Testis (tissue), 3 donors: ENCODE results near the gene BRINP2. TPM values are rescaled to one million over a fixed set of nuclear protein-coding genes. Genes with fewer than 3 reads are reported as not detected.

Source experiments
- DNase-seq: peaks from one replicate; pipeline ENCODE4 v3.0.0-alpha.2; 2019
- H3K27ac ChIP-seq, 2 donors: fragments of 200-600 bp; sonication (generic); one replicate each; pipeline ENCODE4 v1.5.1; 2019
- H3K27me3 ChIP-seq: fragments of 200-600 bp; sonication (generic); one replicate; pipeline ENCODE4 v1.5.1; 2019
- H3K36me3 ChIP-seq: fragments of 200-600 bp; sonication (generic); one replicate; pipeline ENCODE4 v1.5.1; 2017; ENCODE audit warnings: low read depth; ENCODE audit errors: missing control alignments
- H3K4me1 ChIP-seq: fragments of 200-600 bp; sonication (generic); one replicate; pipeline ENCODE4 v1.5.1; 2019
- H3K4me3 ChIP-seq, 2 donors: fragments of 200-600 bp; sonication (generic); one replicate each; pipeline ENCODE4 v1.5.1; 2017 to 2019
- H3K9me3 ChIP-seq: fragments of 200-600 bp; sonication (generic); one replicate; pipeline ENCODE4 v1.5.1; 2017
- CTCF ChIP-seq, 3 experiments: fragments of 450-650 bp in 2 of 3; fragments of 200-600 bp in 1 of 3; sonication (generic) in 1 of 3; IDR thresholded peaks; one replicate each; pipeline ENCODE4 v1.5.1; 2016 to 2019; ENCODE audit warnings: antibody characterized with exemption in 3 of 3, mild to moderate bottlenecking in 2 of 3, moderate library complexity in 1 of 3
- POLR2A ChIP-seq: fragments of 450-650 bp; IDR thresholded peaks from one replicate; pipeline ENCODE4 v1.6.1; 2017; ENCODE audit warnings: antibody characterized with exemption, mild to moderate bottlenecking, moderate library complexity
- WGBS, 2 donors: methylation state at CpG; one replicate each; pipeline ENCODE4 v1.1.5; 2018; 5-methylcytosine and 5-hydroxymethylcytosine counted together
- intact Hi-C: fragments of 100-400 bp; cut with DNase I; formaldehyde crosslinking; loops from one replicate; pipeline ENCODE4 v1.15.1; 2023; ENCODE audit warnings: low total_unique reads
- polyA plus RNA-seq: library from polyadenylated mRNA; stranded (reverse); fragments of 350-450 nt; fragmentation: Illumina TruSeq; extraction: RNeasy Lipid Tissue Mini Kit (QIAGEN cat#74804); gene quantifications from one replicate; pipeline ENCODE4 v1.2.3, GENCODE V29; 2014; ENCODE audit warnings: low read depth, low replicate concordance; ENCODE audit not compliant: insufficient read depth
- total RNA-seq, 2 donors: library from RNA; depleted of rRNA; stranded (reverse); fragments of >200 nt; gene quantifications; one replicate each; pipeline ENCODE4 v1.2.3, GENCODE V29; 2016

Gene BRINP2
- total and polyA plus RNA-seq, 3 donors from 2014 or later, result 5.9 to 6.7 (median 6.1) TPM

- H3K4me1 ChIP-seq, result no peaks in the 10 kb centered on the region
- intact Hi-C loops, result no loop called here
- H3K9me3 ChIP-seq, result no peaks in the 10 kb centered on the region
- no peaks in the 10 kb centered on the region for H3K27me3 ChIP-seq
- TF ChIP-seq POLR2A (no peak), CTCF (IDR thresholded peaks at IDR 0.05) (no peak)
- H3K36me3 ChIP-seq, result no peaks in the 10 kb centered on the region
- 91 to 97% methylated on average over 2 of the region's 2 CpGs for WGBS, 2 donors
- H3K27ac ChIP-seq, result no peak overlapping the region
- H3K4me3 ChIP-seq, result no peak overlapping the region
- DNase-seq, result no peak
These were observed 52.6 kb downstream of the BRINP2 start for GRCh38 chr1:177223359-177223758.

GRCh38 chr1:177227978-177228692 is 57.4 kb downstream of the BRINP2 start:
- Histone ChIP-seq H3K9me3 (no peaks in the 10 kb centered on the region), H3K27ac (no peak overlapping the region), H3K27me3 (no peaks in the 10 kb centered on the region), H3K4me1 (no peaks in the 10 kb centered on the region), H3K4me3 (no peak overlapping the region), H3K36me3 (no peaks in the 10 kb centered on the region)
- TF ChIP-seq CTCF (IDR thresholded peaks at IDR 0.05) (no peak), POLR2A (no peak)
- WGBS, 2 donors, result 52 to 62% methylated on average over 8 of the region's 8 CpGs
- intact Hi-C loops, result no loop called here
- DNase-seq, result no peak

GRCh38 chr1:177228693-177229065 is 57.9 kb downstream of the BRINP2 start:
- TF ChIP-seq CTCF (IDR thresholded peaks at IDR 0.05) (no peak), POLR2A (no peak)
- 67 to 70% methylated on average over 4 of the region's 4 CpGs for WGBS, 2 donors
- Histone ChIP-seq H3K36me3 (no peaks in the 10 kb centered on the region), H3K27me3 (no peaks in the 10 kb centered on the region), H3K4me1 (no peaks in the 10 kb centered on the region), H3K9me3 (no peaks in the 10 kb centered on the region), H3K4me3 (no peak overlapping the region), H3K27ac (no peak overlapping the region)
- intact Hi-C loops, result no loop called here
- DNase-seq, result no peak

- no peak for DNase-seq
- intact Hi-C loops, result no loop called here
- no peak for TF ChIP-seq CTCF (IDR thresholded peaks at IDR 0.05)
- TF ChIP-seq POLR2A, result no peak
- no peaks in the 10 kb centered on the region for H3K36me3 ChIP-seq
- no peak overlapping the region for H3K4me3 ChIP-seq
- H3K4me1 ChIP-seq, result no peaks in the 10 kb centered on the region
- WGBS, 2 donors, result 79% methylated on average over 19 to 20 of the region's 20 CpGs
- H3K27me3 ChIP-seq, result no peaks in the 10 kb centered on the region
- H3K9me3 ChIP-seq, result no peaks in the 10 kb centered on the region
- H3K27ac ChIP-seq, result no peak overlapping the region
These were observed 59.0 kb downstream of the BRINP2 start for GRCh38 chr1:177229781-177230180.
